Limb (tissue), 2 donors: ENCODE measurements around the gene ITGB5.

Experiments used
- DNase-seq, 2 donors: peaks; one replicate each; pipeline ENCODE4 v3.0.0-alpha.2; 2016; ENCODE audit errors: extremely low spot score in 2 of 2

ITGB5 gene

GRCh38 chr3:124887177-124887931 is at the start of gene ITGB5:
Gene ITGB5 (minus strand): TSS chr3:124887365. CDS start chr3:124887000, 365 bp downstream.
- peak; percentile 47 to 82 for DNase-seq

- no peak for DNase-seq
These were observed 48.8 kb upstream of the ITGB5 start for GRCh38 chr3:124935794-124936542.

- no peak for DNase-seq
These were observed 48.1 kb upstream of the ITGB5 start for GRCh38 chr3:124935264-124935663.

- no peak for DNase-seq
These were observed 47.4 kb upstream of the ITGB5 start, which contains the start of gene MUC13 for GRCh38 chr3:124934577-124934976. Gene MUC13 (minus strand): TSS chr3:124934751. CDS start chr3:124934712, 39 bp downstream.

- peak; percentile 48 to 59 for DNase-seq
These were observed 41.4 kb upstream of the ITGB5 start for GRCh38 chr3:124928333-124929202.

GRCh38 chr3:124927574-124928045 is 40.4 kb upstream of the ITGB5 start:
- no peak for DNase-seq

GRCh38 chr3:124926426-124927101 is 39.4 kb upstream of the ITGB5 start:
- no peak for DNase-seq

GRCh38 chr3:124924741-124925140 is 37.6 kb upstream of the ITGB5 start:
- DNase-seq = no peak

- DNase-seq = no peak
These were observed 36.7 kb upstream of the ITGB5 start for GRCh38 chr3:124923833-124924232.

GRCh38 chr3:124920718-124921117 is 33.6 kb upstream of the ITGB5 start:
- DNase-seq = no peak

GRCh38 chr3:124919756-124920155 is 32.6 kb upstream of the ITGB5 start:
- DNase-seq = no peak

- DNase-seq = no peak
These were observed 31.4 kb upstream of the ITGB5 start for GRCh38 chr3:124918524-124918923.

- DNase-seq = no peak
These were observed 29.8 kb upstream of the ITGB5 start for GRCh38 chr3:124916837-124917409.

GRCh38 chr3:124915254-124915653 is 28.1 kb upstream of the ITGB5 start:
- no peak for DNase-seq

- no peak for DNase-seq
These were observed 20.8 kb upstream of the ITGB5 start for GRCh38 chr3:124907957-124908356.

- no peak for DNase-seq
These were observed 17.8 kb upstream of the ITGB5 start for GRCh38 chr3:124904835-124905492.

- DNase-seq = no peak
These were observed 17.0 kb upstream of the ITGB5 start for GRCh38 chr3:124903896-124904834.

- no peak for DNase-seq
These were observed 9.8 kb upstream of the ITGB5 start for GRCh38 chr3:124896824-124897526.
